HTERT RPE-1 (cell line): ENCODE data around the gene TMPRSS6.

Experiments
- in situ Hi-C: fragments of 300-500 bp; cut with MboI; formaldehyde crosslinking; loops from 4 replicates; pipeline ENCODE4 v1.14.3; 2020; ENCODE audit warnings: low sequenced_read_pairs

TMPRSS6 gene

GRCh38 chr22:37109242-37109917 is at the start of gene TMPRSS6:
Gene TMPRSS6 (minus strand): TSS chr22:37109713. CDS start chr22:37103417, 6,296 bp downstream.
- in situ Hi-C loops = no loop called here

DNA sequence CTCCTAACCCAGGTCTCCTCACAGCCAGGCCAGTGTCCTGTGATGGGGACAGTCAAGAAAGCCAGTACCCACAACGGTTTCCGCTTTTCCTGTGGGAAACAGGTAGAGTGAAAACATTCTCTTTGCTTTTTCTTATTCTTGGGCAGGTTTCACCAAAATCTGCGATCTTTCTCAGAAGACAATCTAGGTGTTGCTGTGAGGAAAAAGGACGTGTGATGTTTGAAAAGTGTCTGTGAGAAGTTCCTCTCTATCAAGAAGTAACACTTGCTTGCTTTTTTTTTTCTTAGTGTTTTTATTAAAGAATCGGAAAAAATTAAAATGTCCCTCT is 49.4 kb upstream of the TMPRSS6 start:
- in situ Hi-C loops = no loop called here

DNA sequence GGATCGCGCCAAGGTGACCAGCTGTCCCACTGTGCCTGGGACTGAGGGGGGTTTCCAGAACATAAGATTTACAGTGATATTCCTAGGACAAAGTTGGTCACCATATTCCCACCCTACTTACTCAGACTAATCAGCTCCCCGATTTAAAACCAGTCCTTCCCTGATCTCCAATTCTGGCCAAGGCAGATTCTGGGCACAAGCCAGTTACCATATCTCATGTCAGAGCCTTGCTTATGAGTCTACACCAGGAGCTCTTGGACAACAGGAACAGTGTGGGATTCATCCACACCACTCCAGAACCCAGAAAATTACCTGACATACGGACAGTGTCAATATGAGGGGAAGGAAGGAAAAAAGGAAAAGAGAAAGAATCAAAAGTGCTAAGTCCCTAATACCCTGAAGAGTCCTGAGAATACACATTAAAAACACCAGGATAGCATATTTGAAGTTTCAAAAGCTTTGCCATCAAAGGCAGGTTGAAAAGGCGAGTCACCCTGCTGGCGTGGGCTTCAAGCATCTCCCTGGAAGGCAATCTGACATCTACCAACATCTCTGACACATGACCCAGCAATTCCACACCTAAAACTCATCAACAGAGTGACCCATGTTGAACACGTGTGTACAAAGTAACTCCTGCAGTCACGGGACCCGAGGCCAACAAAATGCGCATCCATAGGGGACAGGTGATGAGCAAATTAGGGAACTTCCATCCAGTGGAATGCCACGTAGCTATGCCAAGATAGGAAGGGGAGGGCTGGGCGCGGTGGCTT is 48.2 kb upstream of the TMPRSS6 start:
- in situ Hi-C loops = no loop called here

- in situ Hi-C loops = no loop called here
Observed at GRCh38 chr22:37156686-37157435, 47.3 kb upstream of the TMPRSS6 start.

DNA sequence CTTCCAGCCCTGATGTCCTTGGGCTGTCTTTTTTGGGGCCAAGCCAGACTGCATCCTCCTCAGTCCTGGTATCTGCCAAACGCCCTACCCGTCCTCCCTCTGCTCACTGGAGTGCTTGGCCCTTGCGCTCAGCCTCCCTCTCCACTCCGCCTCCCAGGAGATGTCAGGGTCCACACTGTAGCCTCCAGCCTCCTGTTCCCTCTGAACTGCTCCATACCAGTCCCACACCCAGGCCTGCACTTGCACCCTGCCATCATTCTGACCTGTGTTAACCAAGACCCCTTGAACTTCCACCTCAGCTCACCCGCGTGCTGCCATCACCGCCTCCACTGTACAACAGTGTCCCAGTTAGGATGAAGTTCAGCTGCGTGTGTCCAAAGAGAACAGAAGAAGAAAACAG is 46.5 kb upstream of the TMPRSS6 start:
- in situ Hi-C loops = no loop called here

- in situ Hi-C loops = no loop called here
Observed at GRCh38 chr22:37154925-37155712, 45.6 kb upstream of the TMPRSS6 start.

DNA sequence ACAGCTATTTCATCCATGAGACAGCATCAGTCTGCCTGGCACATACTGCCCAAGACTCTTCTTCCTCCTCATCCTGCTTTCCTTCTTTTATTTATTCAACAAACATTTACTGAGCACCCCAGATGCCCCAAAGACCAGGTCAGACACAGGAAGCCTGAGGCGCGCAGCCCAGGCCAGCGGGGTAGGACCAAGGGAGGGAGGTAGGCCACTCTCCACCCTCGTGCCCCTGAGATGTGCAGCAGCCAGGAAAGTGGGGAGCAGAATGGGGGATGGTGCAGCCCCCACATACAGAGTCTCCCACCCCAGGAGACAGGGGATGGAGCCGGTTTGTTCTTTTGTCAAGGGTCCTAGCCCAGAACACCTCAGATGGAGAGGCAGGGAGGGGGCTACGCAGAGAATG is 44.4 kb upstream of the TMPRSS6 start:
- in situ Hi-C loops = no loop called here

DNA sequence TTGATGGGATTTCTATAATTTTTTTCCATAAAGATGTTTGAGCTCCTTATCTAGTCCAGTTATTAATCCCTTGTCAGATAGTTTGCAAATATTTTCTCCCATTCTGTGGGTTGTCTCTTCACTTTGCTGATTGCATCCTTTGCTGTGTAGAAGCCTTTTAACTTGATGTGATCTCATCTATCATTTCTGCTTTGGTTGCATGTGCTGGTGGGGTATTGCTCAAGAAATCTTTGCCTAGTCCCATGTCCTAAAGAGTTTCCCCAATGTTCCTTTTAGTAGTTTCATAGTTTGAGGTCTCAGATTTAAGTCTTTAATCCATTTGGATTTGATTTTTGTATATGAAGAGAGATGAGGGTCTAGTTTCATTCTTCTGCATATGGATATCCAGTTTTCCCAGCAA is 41.9 kb upstream of the TMPRSS6 start:
- in situ Hi-C loops = no loop called here

- in situ Hi-C loops = no loop called here
Observed at GRCh38 chr22:37150701-37151100, 41.2 kb upstream of the TMPRSS6 start.

GRCh38 chr22:37148742-37149665 is 39.5 kb upstream of the TMPRSS6 start:
- in situ Hi-C loops = no loop called here

DNA sequence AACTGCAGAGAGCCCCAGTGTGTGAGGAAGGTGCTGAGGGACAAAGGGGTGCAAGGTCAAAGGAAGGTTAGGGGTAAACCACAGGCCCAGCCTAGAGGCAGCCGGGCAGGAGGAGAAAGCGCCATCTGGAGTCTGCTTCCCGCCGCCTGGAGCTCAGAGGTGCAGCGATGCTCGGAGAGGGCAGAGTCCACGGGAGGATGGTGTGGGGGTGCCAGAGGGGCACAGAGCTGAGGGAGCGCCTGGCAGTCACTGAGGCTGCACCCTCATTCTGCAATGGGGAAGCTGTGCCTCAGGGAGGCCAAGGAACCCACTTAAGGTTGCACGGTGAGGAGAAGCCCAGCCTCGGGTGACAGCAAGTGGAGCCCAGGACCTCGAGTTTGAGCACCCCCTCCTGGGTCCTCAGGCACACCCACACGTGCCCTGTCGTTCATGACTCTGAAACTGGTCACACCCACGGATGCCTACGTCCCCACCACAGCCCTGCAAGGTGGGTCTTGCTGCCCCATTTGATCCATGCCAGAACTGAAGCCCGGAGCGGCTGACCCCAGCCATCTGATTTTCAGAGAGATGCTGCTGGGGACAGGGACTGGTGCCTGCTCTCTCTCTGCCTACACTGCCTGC is 38.6 kb upstream of the TMPRSS6 start:
- in situ Hi-C loops = no loop called here

GRCh38 chr22:37147186-37147990 is 37.9 kb upstream of the TMPRSS6 start:
- in situ Hi-C loops = no loop called here

DNA sequence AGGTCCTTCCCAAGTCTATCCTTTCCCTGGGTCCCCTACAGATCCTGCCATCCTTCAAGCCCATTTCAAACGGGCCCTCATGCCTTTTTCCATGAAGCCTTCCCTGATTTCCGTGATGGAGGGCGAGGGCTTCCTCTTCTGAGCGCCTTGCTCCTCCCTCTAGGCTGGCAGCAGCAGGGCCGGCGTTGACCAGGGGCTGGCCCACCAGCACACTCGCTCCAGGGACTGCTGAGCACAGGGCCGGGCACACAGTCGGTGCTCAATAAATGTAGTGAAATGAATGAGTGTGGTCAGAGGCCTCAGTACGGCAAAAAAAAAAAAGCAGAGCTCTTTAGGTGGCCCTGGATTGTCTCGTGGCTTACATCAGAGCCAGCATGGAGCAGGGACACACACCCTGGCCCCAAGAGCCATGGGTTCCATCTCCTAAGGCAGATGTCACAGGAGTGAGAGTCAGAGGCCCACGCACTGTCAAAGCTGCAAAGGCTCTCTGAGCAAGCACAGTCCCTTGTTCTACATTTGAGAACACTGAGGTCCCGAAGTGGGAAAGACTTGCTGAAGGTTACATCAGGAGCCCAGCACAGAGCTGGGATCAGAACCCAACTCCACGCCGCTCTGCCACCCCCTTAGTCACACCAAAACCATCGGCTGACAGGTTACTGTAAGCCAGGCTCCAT is 37.1 kb upstream of the TMPRSS6 start:
- in situ Hi-C loops = no loop called here

- in situ Hi-C loops = no loop called here
Observed at GRCh38 chr22:37146051-37146385, 36.5 kb upstream of the TMPRSS6 start.

DNA sequence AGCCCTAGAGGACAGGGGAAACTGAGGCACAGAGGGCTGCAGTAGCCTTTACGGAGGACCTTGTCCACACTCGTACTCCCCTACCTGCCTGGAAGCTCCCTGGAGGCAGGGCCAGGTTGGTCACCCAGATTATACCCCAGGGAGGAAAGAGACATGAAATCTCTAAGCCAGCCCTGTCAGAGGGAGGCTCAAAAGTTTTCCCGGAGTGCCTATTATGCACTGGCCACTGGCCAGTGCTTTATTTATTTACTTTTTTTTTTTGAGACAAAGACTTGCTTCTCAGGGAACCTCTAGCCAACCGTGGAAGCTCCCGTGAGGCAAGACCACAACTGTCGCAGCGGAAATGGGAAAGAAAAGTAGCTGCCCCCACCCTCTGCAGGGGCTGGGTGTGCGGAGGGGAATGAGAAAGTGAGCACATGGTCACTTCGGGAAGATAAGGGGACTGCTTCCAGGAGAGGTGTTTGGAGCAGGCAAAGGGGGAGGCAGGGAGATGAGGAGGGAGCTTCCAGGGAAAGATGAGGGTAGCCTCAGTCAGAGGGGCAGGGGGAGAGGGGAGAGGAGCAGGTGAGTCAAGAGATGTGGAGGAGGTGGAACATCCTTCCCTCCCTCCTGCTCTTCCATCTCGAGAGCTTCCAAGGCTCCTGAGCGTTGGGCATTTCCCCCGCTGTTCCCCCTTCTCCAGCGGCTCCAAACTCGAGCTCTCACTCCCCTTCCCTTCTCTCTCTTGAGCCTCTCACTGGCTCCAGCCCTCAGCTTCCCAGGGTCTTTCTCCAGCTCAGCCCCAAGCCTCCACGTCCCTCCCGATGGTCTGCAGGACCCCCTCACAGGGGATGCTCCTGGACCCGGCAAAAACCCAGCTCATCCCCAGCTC is 35.9 kb upstream of the TMPRSS6 start:
- in situ Hi-C loops = no loop called here

- in situ Hi-C loops = no loop called here
Observed at GRCh38 chr22:37144180-37144554, 34.7 kb upstream of the TMPRSS6 start.

DNA sequence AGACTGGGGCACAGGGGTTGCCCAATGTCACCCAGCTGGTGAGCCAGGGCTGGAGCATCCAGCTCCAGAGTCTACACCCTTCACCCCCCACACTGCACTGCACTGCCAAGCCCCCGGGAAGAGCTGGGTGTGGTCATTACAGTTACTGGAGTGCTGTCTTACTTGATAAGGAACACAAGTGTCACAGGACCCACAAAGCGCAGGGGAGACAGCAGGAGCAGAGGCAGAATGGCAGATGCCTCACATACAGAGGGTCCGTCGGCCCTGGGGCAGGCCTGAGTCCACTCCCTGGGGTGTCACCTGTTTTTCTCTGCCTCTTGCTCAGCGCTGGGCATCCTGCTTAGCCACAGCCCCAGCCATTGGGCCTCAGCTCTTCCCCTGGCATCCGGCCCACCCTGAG is 32.5 kb upstream of the TMPRSS6 start:
- in situ Hi-C loops = no loop called here

DNA sequence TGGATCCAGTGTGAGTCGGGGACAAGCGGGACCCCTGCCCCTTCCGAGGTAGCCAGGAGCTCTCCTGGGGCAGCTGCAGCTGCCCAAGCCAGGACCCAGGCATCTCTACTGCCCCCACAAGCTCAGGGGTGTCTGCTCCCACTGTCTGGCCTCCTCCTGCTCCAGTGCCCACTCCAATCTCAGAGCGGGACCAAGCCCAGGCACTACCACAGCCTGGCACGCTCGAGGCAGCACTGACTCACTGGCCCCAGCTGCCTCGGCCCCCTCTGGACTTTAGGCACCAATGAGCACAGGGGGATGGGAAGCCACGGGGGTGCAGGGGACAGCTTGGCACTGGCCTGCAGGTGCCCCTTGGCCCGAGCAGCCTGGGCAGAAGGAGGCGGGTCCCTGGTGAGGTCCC is 32.0 kb upstream of the TMPRSS6 start:
- in situ Hi-C loops = no loop called here
